Mucosa of rectum (tissue), 2 donors: ENCODE measurements around the gene FAM117B.

Experiments used
- H3K27ac ChIP-seq, 2 donors: one replicate each; pipeline ENCODE4 v1.7.0; 2013; ENCODE audit warnings: inconsistent platforms in 2 of 2, low read depth in 2 of 2, low read length in 2 of 2
- H3K27me3 ChIP-seq, 2 donors: one replicate each; pipeline ENCODE4 v1.7.0; 2013; ENCODE audit warnings: low read length in 2 of 2; ENCODE audit not compliant: control insufficient read depth in 2 of 2, insufficient read depth in 2 of 2
- H3K36me3 ChIP-seq, 2 donors: one replicate each; pipeline ENCODE4 v1.7.0; 2013; ENCODE audit warnings: low read length in 2 of 2; ENCODE audit not compliant: control insufficient read depth in 2 of 2, insufficient read depth in 2 of 2
- H3K4me1 ChIP-seq, 2 donors: one replicate each; pipeline ENCODE4 v1.7.0; 2013; ENCODE audit warnings: low read length in 2 of 2, mild to moderate bottlenecking in 1 of 2; ENCODE audit not compliant: control insufficient read depth in 2 of 2, insufficient read depth in 2 of 2
- H3K4me3 ChIP-seq, 2 donors: one replicate each; pipeline ENCODE4 v1.7.0; 2013; ENCODE audit warnings: low read length in 2 of 2
- H3K9ac ChIP-seq, 2 donors: one replicate each; pipeline ENCODE4 v1.7.0; 2013; ENCODE audit warnings: low read length in 2 of 2, low read depth in 1 of 2, mild to moderate bottlenecking in 1 of 2
- H3K9me3 ChIP-seq, 2 donors: one replicate each; pipeline ENCODE4 v1.7.0; 2013; ENCODE audit warnings: low read length in 2 of 2; ENCODE audit not compliant: control insufficient read depth in 2 of 2
- donor health status: healthy.
- donor health status: Normal muscosa, but diverticular disease.

The FAM117B gene

DNA sequence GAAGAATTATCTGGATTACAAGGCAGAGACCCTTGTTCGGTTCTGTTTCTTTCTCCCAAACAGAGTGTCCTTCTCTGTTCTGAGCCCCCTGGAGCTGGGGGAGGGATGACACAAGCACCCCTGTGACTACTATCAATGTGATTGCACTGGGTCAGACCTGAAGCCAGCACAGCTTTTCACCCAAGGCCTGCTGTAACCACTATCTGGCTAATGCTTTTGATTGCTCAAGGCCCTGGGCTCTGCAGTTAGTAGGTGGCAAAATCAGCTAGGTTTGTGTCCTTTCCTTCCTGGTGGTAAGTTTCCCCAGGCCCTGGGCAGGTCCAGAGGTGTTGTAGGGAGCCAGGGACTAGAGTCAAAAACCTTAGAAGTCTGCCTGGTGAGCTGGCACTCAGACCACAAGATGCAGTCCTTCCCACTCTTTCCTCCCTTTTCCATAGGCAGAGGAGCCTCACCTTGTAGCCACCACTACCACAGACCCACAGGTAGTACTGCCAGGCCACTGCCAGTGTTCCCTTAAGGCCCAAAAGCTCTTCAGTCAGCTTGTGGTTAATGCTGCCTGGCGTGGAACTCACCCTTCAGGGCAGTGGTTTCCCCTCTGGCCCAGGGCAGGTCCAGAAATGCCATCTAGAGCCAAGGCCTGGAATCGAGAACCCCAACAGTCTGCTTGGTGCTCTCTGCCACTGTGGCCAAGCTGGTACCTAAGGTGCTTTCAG lies 83.0 kb downstream of the FAM117B start:
- no peak overlapping the region for H3K9ac ChIP-seq
- no peak overlapping the region for H3K4me3 ChIP-seq
- peaks cover 0 to 2% of the 10 kb centered on the region in 2 donors for H3K9me3 ChIP-seq
- H3K4me1 ChIP-seq: no peaks in the 10 kb centered on the region
- no peak overlapping the region for H3K27ac ChIP-seq
- H3K36me3 ChIP-seq: no peaks in the 10 kb centered on the region
- no peaks in the 10 kb centered on the region for H3K27me3 ChIP-seq

DNA sequence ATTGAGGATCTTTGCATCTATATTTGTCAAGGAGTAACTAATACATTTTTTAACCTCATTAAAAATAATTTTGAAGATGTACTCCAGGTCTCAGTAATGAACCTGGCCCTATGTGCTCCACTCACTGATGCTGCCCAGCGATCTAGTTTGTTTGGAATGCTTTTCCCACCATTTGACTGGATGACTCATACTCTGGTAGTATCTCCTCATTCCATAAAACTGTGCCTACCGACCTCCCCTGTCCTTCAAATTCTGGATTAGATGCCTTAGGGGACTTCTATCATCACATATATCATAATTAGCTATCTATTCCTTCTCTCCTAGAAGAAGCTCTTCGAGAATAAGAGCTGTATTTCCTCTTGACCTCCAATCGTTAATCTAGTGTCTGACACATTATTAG lies 83.8 kb downstream of the FAM117B start:
- Histone ChIP-seq H3K4me3 (no peak overlapping the region), H3K36me3 (no peaks in the 10 kb centered on the region), H3K9ac (no peak overlapping the region), H3K27ac (no peak overlapping the region), H3K9me3 (peaks cover 0 to 2% of the 10 kb centered on the region in 2 donors), H3K27me3 (no peaks in the 10 kb centered on the region), H3K4me1 (no peaks in the 10 kb centered on the region)

DNA sequence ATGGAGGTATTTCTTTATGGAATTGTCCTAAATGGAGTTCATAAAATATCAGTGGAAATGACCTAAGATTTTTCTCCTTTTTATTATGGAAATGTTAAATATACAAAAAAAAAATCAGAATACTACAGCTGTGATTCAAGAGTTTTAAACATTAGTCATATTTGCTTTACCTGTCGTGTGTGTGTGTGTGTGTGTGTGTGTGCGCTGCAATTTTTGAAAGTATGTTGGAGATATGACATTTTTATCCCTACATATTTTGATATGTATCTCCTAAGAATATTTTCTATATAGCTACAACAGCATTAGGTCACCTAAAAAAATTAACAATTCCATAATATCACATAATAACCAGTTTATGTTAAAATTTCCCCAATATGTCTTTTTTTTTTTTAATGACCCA lies 85.5 kb downstream of the FAM117B start:
- H3K9ac ChIP-seq: no peak overlapping the region
- no peaks in the 10 kb centered on the region for H3K4me1 ChIP-seq
- no peaks in the 10 kb centered on the region for H3K27me3 ChIP-seq
- peaks cover 0 to 2% of the 10 kb centered on the region in 2 donors for H3K9me3 ChIP-seq
- H3K27ac ChIP-seq: no peak overlapping the region
- no peaks in the 10 kb centered on the region for H3K36me3 ChIP-seq
- no peak overlapping the region for H3K4me3 ChIP-seq

DNA sequence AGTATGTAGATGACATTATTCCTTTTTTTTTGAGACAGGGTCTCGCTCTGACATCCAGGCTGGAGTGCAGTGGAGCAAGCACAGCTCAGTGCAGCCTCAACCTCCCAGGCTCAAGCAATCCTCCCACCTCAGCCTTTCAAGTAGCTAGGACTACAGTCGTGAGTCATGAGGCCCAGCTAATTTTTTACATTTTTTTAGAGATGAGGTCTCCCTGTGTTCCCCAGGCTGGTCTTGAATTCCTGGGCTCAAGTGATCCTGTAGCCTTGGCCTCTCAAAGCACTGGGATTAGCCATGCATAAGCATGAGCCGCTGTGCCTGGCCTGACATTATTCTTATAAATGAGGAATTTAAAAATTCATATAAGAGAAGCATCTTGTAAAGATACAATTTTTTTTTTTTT lies 86.9 kb downstream of the FAM117B start:
- H3K9ac ChIP-seq: no peak overlapping the region
- peaks cover 0 to 6% of the 10 kb centered on the region in 2 donors for H3K36me3 ChIP-seq
- no peak overlapping the region for H3K4me3 ChIP-seq
- no peak overlapping the region for H3K27ac ChIP-seq
- no peaks in the 10 kb centered on the region for H3K4me1 ChIP-seq
- no peaks in the 10 kb centered on the region for H3K27me3 ChIP-seq
- H3K9me3 ChIP-seq: no peaks in the 10 kb centered on the region

DNA sequence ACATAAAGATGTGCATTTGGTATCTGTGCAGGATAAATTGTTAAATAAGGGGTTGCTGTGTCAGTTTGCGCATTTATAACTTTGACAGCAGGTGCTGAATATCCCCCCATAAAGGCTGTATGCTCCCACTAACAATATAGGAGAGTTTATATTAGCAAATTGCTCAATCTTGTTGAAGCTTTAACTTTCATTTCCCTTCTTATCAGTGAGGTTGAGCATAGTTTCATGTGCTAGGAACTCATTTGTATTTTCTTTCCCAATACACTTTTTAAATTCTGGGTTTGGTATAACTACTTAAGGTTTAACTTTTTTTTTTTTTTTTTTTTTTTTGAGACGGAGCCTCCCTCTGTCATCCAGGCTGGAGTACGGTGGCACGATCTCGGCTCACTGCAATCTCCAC lies 89.0 kb downstream of the FAM117B start:
- H3K4me3 ChIP-seq: no peak overlapping the region
- H3K4me1 ChIP-seq: no peaks in the 10 kb centered on the region
- peaks cover 4 to 6% of the 10 kb centered on the region in 2 donors for H3K36me3 ChIP-seq
- no peak overlapping the region for H3K27ac ChIP-seq
- no peaks in the 10 kb centered on the region for H3K9me3 ChIP-seq
- H3K27me3 ChIP-seq: no peaks in the 10 kb centered on the region
- H3K9ac ChIP-seq: no peak overlapping the region

DNA sequence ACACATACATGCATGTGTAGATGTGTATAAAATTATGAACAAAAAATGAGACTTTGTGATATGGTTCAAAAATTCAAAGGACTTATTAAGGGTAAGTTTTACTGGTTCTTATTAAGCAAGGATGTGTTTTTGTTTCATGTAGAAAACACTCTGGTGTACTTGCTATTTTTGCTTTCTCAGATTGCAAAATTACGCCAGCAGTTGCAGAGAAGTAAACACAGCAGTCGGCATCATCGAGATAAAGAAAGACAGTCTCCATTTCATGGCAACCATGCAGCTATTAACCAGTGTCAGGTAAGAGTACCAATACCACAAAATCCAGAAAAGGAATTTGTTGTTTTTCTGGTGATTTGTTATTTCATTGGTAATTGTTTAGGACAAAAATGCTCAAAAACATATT lies 91.3 kb downstream of the FAM117B start:
- Histone ChIP-seq H3K27ac (no peak overlapping the region), H3K9ac (no peak overlapping the region), H3K4me3 (no peak overlapping the region), H3K4me1 (no peaks in the 10 kb centered on the region), H3K9me3 (no peaks in the 10 kb centered on the region), H3K36me3 (peaks cover 6% of the 10 kb centered on the region in 2 donors), H3K27me3 (no peaks in the 10 kb centered on the region)

DNA sequence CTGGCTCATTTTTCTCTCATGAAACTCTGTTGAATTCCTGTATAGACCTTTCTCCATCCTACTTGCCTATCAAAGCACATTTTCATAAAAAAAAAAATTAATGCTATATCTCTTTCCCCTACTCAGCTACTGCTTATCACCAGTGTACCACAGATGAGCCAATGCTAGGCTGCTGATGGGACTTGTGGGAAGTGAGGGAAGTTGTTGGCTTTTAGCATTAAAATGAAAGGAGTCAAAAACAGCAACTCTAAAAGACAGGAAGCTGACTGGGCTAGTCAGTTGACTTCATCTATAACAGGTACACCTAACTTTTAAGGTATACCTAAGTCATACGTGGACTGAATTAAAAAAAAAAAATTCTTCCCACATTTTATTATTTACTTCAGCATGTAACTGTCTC lies 102.1 kb downstream of the FAM117B start:
- Histone ChIP-seq H3K27me3 (no peaks in the 10 kb centered on the region), H3K4me3 (no peak overlapping the region), H3K9ac (no peak overlapping the region), H3K4me1 (no peaks in the 10 kb centered on the region), H3K9me3 (no peaks in the 10 kb centered on the region), H3K36me3 (peaks cover 3% of the 10 kb centered on the region in 2 donors), H3K27ac (no peak overlapping the region)

DNA sequence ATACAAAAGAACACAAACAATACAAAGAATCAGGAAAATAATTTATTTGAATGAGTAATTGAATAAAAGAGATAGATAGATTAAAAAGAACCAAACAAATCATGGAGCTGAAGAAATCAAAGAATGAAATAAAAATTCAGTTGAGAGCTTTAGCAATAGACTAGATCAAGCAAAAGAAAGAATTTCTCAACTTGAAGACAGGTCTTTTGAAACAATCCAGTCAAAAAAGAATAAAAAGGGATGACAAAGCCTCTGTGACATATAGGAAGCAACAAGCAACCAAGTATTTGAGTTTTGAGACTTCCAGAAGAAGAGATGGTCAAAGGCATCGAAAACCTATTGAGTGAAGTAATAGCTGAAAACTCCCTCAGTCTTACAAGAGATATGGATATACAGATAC lies 108.8 kb downstream of the FAM117B start:
- no peaks in the 10 kb centered on the region for H3K4me1 ChIP-seq
- H3K9ac ChIP-seq: no peak overlapping the region
- H3K27ac ChIP-seq: no peak overlapping the region
- no peaks in the 10 kb centered on the region for H3K27me3 ChIP-seq
- H3K4me3 ChIP-seq: no peak overlapping the region
- H3K9me3 ChIP-seq: peaks cover 8 to 11% of the 10 kb centered on the region in 2 donors
- peaks cover 6 to 10% of the 10 kb centered on the region in 2 donors for H3K36me3 ChIP-seq

DNA sequence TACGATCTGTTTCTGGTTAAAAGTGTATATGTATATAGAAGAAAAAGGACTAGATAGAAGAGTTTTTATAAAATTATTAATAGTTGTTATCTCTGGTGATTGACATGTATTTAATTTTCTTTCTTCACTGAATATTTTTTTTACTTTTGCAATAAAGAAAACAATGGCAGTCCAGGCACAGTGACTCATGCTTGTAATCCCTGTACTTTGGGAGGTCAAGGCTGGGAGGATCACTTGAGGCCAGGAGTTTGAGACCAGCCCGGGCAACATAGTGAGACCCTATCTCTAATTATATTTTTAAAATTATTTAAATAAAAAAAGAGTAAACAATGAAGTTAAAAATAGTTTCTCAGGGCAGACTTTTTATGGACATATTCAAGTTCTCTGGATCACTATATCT lies 114.7 kb downstream of the FAM117B start:
- H3K27me3 ChIP-seq: no peaks in the 10 kb centered on the region
- H3K4me3 ChIP-seq: no peak overlapping the region
- no peaks in the 10 kb centered on the region for H3K9me3 ChIP-seq
- H3K9ac ChIP-seq: no peak overlapping the region
- H3K4me1 ChIP-seq: no peaks in the 10 kb centered on the region
- no peak overlapping the region for H3K27ac ChIP-seq
- no peaks in the 10 kb centered on the region for H3K36me3 ChIP-seq

DNA sequence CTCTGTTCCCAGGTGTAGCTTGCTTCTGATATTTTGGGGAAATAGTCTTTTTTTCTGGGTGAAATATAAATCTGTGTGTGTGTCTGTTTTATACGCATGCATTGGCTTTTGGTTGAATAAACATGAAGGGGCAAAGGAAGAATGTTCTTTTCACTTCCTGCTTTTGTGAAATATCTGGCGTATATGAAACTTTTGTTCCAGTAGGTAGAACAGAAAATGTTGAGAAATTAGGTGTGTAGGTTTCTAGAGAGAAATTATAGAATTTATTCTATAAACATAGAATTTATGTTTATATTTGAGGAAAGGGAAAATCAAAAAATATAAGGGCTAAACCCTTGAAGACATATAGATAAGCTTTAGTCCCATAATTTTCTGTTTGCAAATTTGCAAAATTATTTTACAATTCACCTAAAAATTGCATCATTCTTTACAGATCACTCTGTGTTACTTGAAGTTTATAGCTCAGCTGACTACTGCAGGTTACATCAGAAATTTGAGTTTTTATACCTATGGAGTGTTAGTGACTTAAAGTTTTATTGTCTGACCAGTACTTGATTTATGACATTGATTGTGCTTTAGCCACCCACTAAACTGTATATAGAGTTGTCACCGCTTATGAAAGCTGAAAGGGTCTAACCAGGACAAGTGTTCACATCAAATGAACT lies 116.1 kb downstream of the FAM117B start:
- Histone ChIP-seq H3K4me1 (no peaks in the 10 kb centered on the region), H3K9ac (no peak overlapping the region), H3K27ac (no peak overlapping the region), H3K9me3 (no peaks in the 10 kb centered on the region), H3K4me3 (no peak overlapping the region), H3K27me3 (no peaks in the 10 kb centered on the region), H3K36me3 (no peaks in the 10 kb centered on the region)
